Renal cortex interstitium (tissue), 15 donors: ENCODE measurements around the gene GOLGA6L24. TPM values are rescaled to one million over a fixed set of nuclear protein-coding genes. Genes with fewer than 3 reads are reported as not detected.
"Not testable (repeated sequence)": the region's sequence is repeated elsewhere in the genome, so short reads cannot be mapped to it uniquely, and the experiment has no call there.

Experiments used
- DNase-seq, 11 donors: peaks; one replicate each; pipeline ENCODE4 v3.0.0-alpha.2; 2013; ENCODE audit warnings: low read depth in 9 of 11, low spot score in 4 of 11; ENCODE audit errors: extremely low read depth in 1 of 11
- long read RNA-seq, 16 experiments: transcript quantifications; one replicate each; lab custom pipeline, GENCODE V29; 2026
- polyA plus RNA-seq, 3 donors: library from polyadenylated mRNA; unstranded; fragments of 120-200 nt; gene quantifications; one replicate each; pipeline ENCODE4 v1.2.1, GENCODE V29; 2013; ENCODE audit not compliant: insufficient read length in 3 of 3

Gene GOLGA6L24, protein sequence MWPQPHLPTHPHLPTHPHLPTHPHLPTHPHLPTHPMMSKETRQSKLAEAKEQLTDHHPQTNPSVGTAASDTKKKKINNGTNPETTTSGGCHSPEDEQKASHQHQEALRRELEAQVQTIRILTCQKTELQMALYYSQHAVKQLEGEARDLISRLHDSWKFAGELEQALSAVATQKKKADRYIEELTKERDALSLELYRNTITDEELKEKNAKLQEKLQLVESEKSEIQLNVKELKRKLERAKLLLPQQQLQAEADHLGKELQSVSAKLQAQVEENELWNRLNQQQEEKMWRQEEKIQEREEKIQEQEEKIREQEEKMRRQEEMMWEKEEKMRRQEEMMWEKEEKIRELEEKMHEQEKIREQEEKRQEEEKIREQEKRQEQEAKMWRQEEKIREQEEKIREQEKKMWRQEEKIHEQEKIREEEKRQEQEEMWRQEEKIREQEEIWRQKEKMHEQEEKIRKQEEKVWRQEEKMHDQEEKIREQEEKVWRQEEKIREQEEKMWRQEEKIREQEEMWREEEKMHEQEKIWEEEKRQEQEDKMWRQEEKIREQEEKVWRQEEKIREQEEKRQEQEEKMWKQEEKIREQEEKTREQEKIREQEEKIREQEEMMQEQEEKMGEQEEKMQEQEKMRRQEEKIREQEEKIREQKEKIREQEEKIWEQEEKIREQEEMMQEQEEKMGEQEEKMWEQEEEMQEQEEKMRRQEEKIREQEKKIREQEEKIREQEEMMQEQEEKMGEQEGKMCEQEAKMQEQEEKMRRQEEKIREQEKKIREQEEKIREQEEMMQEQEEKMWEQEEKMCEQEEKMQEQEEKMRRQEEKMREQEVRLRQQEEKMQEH
- not detected for polyA plus RNA-seq
- long read RNA-seq, donor 1, result 0 reads
- long read RNA-seq, donor 2, result 0 reads
- long read RNA-seq, donor 3, result 0 reads
- long read RNA-seq, donor 4, result 0 reads
- long read RNA-seq, donor 5, result 0 reads
- long read RNA-seq, donor 6, result 0 reads
- long read RNA-seq, donor 7, result 0 reads
- long read RNA-seq, donor 8, result 0 reads
- long read RNA-seq, donor 9, result 0 reads
- long read RNA-seq, donor 10, result 0 reads
- long read RNA-seq, donor 11, result 0 reads
- long read RNA-seq, donor 12, result 0 reads
- long read RNA-seq, donor 13, result 0 reads
- long read RNA-seq, donor 14, result 0 reads
- long read RNA-seq, donor 15, result 0 reads
- long read RNA-seq, donor 16, result 0 reads

DNA sequence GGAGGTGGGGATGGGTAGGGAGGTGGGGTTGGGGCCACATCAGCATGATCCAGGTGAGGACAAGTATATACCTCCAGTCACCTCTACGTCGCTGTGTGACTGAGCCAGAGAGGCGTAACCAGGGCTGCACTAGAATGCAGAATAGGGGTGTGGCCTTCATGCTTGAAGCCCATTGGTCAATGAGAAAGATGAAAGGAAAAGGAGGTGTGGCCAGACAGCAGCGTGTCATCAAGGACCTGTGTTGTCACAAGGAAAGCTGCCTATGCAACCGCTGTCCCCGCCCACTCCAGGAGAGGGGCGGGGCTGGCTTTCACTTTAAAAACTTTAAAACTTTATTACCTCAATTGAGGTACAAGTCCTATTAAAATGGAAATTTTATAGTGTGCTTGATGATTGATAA lies at the start of gene GOLGA6L24:
Gene GOLGA6L24 (minus strand): TSS at position 101 of the 400 bp plus-strand sequence. CDS start 61 bp downstream, at position 40.
- DNase-seq, result not testable (repeated sequence)

DNA sequence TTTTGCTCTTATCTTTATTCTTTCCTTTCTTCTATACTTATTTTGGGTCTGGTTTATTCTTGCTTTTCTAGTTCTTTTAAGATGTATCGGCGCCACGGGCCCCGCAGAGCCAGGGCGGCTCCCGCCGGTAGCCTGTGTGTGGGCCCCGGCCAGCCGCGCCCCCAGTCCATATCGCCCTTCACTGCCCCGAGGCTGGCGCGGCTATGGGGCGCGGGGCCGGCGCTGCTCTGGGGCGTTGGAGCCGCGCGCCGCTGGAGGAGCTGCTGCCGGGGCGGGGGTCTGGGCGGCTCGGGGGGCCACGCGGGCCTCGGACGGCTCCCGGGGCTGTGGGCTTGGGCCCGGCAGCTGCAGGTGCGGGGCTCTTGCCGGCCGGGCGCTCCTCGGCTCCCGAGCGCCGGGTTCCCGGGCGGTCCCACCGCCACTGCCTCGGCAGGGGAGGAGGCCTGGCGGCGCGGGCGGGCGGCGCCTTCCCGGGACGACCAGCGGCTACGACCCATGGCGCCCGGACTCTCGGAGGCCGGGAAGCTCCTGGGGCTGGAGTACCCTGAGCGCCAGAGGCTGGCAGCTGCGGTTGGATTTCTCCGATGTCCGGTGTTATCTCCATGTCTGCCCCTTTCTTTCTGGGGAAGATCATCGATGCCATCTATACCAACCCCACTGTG lies 45.0 kb upstream of the GOLGA6L24 start:
- DNase-seq, result not testable (repeated sequence)

DNA sequence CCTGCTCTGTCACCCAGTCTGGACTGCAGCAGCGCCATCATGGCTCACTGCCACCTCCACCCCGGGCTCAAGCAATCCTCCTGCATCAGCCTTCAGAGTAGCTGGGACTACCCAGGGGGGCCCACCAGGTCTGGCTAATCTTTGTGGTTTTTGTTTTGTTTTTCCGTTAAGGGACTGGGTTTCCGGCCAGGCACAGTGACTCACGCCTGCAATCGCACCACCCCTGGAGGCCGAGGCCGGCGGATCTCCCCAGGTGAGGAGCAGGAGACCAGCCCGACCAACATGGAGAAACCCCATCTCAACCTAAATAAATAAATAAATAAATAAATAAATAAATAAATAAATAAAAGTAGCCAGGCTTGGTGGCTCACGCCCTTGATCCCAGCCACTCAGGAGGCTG lies 38.1 kb upstream of the GOLGA6L24 start:
- not testable (repeated sequence) for DNase-seq

DNA sequence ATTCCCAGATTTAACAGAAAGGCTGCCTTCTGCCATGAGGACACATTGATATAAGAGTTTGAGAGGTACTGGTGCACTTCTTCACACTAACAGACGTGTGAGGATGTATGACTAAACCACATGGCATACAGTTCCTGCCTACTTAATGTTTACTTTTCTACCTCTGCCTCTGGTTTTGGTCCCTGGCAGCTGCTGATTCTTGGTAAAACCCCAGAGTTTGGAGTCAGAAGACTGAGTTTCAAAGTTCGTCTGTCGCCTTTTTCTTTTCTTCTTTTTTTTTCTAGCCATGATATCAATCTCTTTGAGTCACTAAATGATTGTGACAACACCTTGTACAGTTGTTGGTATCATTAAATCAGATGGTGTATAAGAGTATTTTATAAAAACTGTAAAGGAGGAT lies 22.2 kb upstream of the GOLGA6L24 start:
- not testable (repeated sequence) for DNase-seq

DNA sequence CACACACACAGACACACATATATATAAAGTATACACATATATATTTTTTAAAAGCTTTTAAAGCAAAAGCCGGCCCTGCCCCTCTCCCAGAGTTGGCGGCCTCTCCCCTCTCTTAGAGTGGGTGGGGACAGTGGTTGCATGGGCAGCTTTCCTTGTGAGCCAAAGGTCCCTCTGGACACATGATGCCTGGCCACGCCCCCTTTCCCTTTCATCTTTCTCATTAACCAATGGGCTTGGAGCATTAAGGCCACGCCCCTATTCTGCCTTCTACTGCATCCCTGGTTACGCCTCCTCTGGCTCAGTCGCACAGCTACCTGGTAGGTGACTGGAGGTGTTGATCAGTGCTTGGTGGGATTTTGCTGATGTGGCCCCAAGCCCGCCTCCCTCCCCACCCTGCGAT lies 20.5 kb upstream of the GOLGA6L24 start, which contains the start of gene GOLGA8F:
Gene GOLGA8F (plus strand): TSS at position 301 of the 400 bp plus-strand sequence. CDS start 98 bp downstream, at position 399.
- not testable (repeated sequence) for DNase-seq

DNA sequence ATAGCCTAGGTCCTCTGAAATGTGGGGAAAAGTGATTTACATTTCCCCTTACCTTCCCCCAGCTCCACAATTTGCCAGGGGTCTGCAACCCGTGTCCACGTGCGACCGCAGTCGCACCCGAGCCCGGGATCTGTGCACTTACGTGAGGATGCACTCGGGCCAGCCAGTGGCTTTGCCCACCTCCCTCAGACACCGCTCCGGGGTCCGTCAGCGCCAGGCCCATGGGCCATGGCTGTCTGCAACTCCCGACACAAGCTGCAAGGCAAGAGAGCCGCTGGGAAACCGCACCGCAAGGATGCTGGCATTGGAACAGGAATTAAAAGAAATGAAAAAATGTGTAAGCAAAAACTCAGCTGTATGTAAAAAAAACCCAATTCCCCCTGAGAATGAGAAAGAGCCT lies 7.6 kb upstream of the GOLGA6L24 start:
- DNase-seq, result not testable (repeated sequence)

DNA sequence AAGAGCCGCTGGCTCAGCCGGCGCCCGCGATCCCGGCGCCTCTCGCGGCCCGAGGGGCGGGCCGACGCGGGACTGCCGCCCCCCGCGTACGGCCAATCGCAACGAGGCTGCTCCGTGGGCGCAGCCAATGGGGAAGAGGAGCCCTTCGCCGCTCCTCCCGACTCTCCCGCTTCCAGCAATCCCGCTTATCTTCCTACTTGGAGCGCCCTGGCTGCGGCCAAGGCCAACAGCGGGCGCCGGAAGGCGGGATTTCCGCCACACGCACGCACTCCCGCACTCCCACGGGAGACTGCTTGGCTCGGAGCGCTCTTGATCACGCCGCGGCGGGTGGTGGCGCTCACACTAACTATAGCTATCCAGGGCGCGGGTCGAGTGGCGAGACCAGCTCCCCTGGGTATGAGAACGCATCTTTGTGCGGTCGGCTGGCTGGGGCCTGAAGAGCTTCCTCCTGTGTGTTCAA lies 35.7 kb downstream of the GOLGA6L24 start, which contains the start of gene HERC2:
Gene HERC2 (minus strand): TSS at position 51 of the 460 bp plus-strand sequence. CDS start 746 bp downstream, outside the sequence.
- not testable (repeated sequence) for DNase-seq

DNA sequence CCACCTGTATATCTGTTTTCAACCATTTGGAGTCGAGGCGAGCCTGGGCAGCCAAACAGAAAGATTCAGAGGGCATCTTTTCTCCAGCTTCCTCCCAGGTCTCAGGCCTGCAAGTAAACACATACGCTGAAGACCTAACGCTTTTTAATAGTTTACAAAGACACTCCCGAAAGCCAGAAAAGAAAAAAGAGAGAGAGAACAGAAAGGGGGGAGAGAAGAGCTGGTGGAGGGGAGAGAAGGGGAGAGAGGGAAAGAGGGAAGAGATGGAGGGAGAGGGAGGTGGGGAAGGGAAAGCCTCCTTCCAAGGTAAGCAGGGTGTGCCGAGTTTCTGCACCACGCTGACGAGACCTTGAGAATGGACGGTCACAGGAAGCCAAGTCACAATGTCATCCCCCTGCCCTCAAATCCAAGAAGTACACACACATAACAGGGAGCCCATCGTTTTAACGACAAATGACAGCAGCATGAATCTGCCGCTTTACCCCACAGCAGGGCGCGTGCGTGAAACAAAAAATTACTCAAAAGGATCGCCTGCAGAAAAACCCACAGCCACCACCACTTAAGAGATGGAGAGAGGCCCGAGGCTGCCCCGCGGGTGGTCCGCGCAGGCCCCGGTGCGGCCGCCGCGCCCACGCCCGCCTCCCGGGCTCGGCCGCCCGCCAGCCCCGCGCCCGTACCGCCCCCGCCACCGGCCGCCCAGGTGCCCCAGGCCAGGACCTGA lies 36.4 kb downstream of the GOLGA6L24 start:
- DNase-seq, result not testable (repeated sequence)

DNA sequence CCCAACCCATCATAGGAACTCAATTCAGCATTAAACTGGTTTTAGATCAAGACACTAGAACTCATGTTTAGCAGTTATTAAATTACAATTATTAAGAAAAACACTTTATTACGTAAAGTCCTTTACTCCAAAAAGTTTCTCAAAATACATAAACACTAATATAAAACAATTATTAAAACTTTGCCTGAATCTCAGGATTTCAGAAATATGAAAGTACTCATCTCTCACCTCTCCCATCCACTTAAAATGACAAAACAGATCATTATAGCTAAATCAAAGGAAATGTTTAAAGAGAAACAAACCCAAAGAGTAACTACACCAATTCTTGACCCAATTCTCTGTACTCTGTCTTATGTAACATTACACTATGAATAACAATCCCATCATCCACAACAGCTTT lies 38.2 kb downstream of the GOLGA6L24 start:
- DNase-seq, result not testable (repeated sequence)

DNA sequence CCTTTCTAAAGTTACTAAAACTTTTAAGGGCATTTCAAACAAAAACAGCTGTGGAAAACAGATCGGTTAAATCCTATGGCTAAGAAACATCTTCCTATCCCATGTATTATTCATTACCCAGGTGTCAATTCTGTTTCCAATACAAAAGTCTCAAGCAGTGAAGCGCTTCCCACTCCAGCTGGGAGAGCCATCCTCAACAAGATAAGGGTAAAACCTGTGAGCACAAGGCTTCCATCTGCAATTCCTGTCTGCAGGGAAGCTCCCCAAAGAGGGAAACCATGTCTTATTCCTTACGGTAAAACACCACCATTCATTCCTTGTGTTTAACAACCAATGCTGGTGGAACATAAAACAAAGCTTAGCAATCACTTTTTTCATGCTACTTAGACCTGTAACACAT lies 39.1 kb downstream of the GOLGA6L24 start:
- not testable (repeated sequence) for DNase-seq

DNA sequence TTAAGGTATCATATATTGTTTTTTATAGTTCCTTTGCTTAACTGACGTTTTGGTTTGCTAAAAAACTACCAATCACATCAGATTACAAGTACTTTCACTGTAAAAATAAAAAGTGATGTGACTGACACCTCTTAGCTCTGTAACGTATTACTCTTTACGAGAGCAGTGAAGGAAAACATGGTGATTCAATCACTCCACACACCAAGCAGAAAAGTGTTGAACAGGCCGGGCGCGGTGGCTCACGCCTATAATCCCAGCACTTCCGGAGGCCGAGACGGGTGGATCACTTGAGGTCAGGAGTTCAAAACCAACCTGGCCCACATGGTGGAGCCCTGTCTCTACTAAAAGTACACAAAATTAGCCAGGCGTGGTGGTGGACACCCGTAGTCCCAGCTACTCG lies 39.8 kb downstream of the GOLGA6L24 start:
- not testable (repeated sequence) for DNase-seq

DNA sequence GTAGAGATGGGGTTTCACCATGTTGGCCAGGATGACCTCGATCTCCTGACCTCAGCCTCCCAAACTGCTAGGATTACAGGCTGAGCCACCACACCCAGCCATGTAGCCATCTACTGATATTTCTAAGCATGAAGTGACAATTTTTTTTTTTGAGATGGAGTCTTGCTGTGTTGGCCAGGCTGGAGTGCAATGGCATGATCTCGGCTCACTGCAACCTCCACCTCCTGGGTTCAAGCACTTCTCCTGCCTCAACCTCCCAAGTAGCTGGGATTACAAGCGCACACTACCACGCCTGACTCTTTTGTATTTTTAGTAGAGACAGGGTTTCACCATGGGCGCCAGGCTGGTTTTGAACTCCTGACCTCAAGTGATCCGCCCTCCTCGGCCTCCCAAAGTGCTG lies 40.9 kb downstream of the GOLGA6L24 start:
- not testable (repeated sequence) for DNase-seq

DNA sequence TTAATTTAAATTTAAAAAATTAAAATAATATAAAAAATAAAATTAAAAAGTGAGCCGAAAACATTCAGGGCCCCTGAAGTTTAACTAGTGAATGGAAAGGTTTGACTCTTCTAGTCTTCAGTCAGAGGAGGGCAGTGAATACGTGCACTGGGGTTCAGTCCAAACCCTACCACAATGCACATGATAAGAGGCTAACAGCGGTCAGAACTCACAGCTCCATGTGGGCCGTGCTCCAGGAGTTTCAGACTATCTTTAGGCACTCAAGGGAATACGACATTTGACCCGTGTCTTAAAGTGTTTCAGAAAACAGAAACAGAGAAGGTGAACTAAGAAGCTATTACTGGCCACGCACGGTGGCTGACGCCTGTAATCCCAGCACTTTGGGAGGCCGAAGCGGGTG lies 47.4 kb downstream of the GOLGA6L24 start:
- DNase-seq, result not testable (repeated sequence)

DNA sequence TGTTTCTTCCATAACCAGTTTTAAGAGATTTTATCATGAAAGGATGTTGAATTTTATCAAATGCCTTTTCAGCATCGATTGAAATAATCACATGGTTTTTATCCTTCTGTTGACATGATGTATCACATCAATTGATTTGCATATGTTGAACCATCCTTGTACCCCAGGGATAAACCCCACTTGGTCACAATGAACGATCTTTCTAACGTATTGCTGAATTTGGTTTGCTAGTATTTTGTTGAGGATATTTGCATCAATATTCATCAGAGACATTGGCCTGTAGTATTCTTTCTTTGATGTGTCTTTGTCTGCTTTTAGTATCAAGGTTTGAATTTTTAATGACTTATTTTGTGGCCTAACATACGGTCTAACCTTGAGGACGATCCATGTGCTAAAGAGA lies 49.2 kb downstream of the GOLGA6L24 start:
- DNase-seq, result not testable (repeated sequence)
